HG02938 (cell line): ENCODE data around the gene KCP.

Experiments
- ATAC-seq: cut with Tn5 transposase; IDR thresholded peaks from one replicate; pipeline ENCODE4 v1.9.1; 2021; ENCODE audit warnings: mild to moderate bottlenecking, moderate library complexity; ENCODE audit not compliant: unreplicated experiment

The KCP gene

DNA sequence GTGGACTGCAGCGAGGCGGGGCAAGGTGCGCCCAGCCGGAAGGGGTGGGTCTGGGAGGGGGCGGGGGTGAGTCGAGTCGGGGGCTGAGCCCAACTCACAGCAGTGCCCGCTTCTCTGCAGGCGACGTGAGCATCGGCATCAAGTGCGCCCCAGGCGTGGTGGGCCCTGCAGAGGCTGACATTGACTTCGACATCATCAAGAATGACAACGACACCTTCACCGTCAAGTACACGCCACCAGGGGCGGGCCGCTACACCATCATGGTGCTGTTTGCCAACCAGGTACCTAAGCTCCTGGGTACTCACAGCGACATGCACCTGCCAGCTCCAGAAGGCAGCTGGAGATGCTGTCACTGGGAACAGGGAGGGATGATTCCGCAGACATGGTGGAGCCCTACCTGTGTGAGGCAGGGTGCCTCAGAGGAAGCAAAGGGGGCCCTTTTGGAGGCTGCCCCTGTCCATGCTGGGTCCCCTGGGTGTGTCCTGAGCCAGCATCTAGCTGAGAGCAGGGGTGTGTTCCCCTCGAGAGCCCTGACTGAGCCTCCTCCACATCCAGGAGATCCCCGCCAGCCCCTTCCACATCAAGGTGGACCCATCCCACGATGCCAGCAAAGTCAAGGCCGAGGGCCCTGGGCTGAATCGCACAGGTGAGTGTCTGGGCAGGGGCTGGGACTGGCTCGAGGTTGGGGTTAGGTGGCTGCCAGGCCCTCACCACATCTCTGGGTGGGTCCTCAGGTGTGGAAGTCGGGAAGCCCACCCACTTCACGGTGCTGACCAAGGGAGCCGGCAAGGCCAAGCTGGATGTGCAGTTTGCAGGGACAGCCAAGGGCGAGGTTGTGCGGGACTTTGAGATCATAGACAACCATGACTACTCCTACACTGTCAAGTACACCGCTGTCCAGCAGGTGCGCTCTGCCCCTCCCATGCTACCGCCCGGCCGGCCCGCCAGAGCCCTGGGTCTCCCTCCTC, 67.6 kb downstream of the KCP start:
- no peak for ATAC-seq

DNA sequence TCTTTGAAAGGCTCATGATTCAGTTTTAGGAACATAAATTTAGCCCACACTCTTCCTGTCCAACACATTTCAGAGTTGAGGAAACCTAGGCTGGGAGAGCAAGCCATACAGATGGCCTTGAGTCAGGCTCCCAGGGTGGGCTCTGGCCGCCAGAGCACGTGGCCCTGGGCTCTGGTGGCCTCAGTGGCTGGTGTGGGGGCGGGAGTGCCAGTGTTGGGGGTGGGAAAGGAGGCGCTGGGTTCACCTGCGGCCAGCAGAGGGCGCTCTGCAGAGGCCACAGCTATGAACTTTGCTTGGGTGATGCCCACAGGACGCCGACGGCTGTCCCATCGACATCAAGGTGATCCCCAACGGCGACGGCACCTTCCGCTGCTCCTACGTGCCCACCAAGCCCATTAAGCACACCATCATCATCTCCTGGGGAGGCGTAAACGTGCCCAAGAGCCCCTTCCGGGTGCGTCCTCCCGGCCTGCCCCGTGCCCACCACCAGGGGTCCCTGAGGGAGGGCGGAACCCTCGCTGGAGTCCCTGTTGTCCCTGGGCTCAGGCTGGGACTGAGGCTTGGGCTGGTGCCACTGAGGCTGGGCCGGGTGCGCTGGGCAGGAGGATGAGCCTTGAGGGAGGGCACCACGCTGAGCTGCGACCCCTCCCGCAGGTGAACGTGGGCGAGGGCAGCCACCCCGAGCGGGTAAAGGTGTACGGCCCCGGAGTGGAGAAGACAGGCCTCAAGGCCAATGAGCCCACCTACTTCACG, 68.4 kb downstream of the KCP start:
- no peak for ATAC-seq

DNA sequence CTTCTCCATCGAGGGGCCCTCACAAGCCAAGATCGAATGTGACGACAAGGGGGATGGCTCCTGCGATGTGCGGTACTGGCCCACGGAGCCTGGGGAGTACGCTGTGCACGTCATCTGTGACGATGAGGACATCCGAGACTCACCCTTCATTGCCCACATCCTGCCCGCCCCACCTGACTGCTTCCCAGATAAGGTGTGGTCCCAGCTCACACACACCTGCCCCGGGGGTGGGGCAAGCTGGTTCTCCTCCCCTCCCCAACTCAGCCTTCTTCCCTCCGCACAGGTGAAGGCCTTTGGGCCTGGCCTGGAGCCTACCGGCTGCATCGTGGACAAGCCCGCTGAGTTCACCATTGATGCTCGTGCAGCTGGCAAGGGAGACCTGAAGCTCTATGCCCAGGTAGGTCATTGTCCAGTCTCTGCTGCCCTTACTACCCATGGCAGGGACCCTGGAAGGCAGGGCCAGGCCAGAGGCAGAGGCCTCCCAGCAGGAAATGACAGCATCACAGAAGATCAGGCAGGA, 69.3 kb downstream of the KCP start:
- no peak for ATAC-seq

DNA sequence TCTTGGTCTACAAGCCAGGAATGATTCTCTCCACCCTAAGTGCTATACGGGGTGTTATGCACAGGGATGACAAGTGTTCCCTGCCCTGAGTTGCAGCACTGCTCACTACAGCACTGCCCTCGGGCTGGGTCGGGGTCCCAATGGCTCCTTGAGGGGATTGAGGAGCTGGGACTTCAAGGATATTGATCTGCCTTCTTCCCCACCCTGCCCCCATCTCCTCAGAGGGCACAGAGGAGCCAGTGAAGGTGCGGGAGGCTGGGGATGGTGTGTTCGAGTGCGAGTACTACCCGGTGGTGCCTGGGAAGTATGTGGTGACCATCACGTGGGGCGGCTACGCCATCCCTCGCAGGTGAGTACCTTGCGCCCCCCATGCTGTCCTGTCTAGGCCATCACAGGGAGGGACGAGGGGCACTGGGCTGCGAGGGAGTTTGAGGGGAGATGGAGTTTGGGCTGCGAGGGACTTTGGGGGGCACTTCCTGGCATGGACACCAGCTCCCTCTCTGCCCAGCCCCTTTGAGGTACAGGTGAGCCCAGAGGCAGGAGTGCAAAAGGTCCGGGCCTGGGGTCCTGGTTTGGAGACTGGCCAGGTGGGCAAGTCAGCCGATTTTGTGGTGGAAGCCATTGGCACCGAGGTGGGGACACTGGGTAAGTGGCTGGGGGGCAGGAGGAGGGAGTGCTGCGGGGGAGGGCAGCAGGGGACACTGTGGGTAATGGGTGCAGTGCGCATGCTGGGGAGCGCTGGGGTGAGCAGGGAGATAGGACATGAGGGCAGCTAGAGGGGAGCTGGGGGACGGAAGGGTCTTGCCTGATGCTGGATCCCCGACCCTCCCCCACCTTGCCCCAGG, 70.0 kb downstream of the KCP start:
- ATAC-seq, result no peak

DNA sequence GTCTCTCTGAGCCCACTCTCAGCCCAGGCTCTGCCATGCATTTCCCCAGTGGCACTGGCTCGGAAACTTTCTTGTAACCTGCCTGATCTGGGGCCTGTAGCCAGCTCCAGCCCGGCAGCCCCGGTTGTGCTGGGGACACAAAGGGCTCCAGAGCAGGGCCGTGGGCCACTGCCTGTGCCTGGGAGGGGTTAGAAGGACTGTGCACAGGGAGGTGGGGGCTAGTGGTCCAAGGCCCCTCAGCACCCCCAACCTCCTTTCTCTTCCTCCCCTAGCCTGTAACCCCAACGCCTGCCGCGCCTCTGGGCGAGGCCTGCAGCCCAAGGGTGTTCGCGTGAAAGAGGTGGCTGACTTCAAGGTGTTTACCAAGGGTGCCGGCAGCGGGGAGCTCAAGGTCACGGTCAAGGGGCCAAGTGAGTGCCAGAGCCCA, 70.7 kb downstream of the KCP start:
- ATAC-seq, result no peak

DNA sequence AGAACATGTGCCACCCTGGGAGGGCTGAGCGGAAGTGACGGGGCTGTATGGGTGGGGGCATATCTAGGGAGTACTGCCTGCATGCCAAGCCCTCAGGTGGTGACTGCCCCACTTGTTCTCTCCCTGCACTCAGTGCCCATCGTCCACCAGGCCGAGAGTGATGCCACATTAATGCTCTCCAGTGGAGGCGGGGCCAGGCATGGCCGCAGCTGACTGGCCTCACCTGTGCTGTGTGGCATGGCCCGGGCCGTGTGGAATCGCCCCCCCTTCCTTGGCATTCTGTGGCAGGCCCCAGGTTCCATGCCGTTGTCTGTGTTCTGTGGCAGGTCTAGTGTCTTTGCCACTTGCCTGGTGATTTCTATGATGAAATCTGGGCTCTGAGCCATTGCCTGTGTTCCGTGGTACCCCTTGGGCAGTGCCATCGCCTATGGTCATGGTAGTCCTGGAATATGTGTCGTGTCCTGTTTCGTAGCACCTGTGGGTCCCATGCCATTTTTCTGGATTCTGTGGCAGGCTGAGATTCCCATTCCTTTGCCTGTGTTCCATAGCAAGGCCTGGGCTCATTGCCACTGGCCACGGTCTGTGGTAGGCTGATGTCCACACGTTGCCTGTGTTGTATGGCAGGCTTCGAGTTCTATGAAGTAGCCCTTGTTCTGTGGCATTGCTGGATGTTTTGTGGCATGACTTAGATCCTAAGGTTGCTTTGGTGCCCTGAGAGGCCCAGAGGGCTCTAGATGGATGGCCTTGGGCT, 71.4 kb downstream of the KCP start:
- ATAC-seq, result no peak

DNA sequence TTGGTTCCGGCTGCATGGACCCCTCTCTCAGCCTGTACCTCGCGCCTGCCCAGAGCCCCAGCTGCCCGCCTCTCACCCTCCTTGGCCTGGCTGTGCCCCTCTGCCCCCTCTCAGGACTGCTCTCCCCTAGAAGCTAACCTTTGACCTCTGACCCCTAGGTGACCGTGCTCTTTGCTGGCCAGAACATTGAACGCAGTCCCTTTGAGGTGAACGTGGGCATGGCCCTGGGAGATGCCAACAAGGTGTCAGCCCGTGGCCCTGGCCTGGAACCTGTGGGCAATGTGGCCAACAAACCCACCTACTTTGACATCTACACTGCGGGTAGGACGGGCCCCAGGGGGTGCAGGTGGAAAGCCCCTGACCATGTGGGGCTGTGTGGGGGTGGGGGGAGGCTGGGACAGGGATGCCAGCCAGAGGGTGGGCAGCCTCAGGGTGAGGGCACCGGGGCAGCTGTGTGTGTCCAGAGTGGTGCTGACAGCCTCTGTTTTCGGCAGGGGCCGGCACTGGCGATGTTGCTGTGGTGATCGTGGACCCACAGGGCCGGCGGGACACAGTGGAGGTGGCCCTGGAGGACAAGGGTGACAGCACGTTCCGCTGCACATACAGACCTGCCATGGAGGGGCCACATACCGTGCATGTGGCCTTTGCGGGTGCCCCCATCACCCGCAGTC, 72.3 kb downstream of the KCP start:
- ATAC-seq, result no peak

DNA sequence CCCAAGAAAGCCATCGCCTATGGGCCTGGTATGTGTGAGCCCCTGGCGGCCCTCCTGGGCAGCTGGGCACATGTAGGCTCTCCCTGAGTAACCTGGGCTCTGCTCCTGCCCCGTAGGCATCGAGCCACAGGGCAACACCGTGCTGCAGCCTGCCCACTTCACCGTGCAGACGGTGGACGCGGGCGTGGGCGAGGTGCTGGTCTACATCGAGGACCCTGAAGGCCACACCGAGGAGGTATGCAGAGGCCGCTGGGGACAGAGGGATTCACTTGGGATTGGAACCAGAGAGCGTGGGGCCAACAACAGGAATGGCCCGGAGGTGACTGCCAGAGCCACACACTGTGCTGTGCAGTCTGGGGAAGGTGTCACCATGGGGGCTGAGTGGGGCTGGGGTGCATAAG, 73.0 kb downstream of the KCP start:
- no peak for ATAC-seq

DNA sequence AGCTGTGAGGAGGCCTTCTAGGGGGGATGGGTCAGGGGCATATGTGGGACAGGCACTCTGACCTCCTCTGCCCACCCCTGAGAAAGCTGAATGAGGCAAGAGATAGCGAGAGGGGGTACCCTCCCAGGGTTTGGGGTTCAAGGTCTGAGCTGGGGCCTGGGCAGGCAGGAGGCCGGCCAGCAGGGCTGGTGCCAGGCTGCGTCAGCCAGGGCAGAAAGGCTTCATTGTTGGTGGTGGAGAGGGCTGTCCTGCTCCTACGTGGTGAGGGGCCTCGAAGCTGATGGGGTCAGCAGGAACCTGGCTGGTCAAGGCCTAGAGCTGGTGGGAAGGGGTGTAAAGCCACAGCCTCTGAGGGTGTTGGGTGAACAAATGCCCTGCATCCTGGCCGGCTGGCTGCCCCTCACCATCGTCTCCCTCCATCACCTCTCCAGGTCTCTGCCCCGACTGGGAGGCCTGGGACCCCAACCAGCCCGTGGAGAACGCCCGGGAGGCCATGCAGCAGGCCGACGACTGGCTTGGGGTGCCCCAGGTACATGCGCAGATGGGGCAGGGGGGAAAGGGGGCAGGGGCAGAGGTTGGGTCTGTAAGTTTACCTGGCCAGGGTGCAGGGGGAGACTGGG, 73.7 kb downstream of the KCP start:
- no peak for ATAC-seq

DNA sequence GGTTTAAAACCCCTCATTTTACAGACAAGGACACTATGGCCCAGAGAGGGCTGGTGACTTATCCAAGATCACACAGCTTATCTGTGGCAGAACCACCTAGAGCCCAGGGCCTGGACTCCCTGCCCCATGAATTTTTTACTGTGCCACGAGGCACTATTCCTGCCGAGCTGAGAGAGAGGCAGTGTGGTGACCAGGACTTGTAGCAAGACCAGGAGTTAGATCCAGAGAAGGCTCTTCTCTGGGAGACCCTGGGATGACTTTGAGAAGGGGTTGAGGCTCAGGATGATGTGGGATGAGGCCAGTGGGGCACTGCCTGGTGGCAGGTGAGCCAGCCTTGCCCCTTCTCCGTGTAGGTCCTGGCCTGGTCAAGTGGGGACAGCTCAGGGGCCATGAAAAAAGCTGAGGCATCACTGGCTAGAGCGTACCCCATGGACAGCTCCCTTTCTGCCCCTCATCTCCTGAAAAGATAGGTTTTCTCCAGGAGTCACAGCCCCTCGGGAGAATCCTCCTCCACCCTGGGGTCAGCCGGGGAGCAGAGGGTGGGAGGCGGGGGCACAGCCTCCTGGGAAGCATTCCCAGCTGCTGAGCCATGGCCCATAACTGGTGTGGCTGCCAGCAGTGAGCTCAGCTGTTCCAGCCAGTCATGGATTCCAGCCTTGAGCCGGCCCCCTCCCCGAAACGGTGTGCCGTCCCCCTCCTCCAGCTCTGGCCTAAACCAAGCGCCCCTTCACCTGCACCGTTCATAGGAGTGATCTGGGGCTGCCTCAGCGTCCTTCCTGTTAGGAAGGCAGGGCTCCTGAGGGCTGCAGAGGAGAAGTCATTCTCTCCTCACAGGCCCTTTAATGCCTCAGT, 74.5 kb downstream of the KCP start:
- ATAC-seq, result no peak

DNA sequence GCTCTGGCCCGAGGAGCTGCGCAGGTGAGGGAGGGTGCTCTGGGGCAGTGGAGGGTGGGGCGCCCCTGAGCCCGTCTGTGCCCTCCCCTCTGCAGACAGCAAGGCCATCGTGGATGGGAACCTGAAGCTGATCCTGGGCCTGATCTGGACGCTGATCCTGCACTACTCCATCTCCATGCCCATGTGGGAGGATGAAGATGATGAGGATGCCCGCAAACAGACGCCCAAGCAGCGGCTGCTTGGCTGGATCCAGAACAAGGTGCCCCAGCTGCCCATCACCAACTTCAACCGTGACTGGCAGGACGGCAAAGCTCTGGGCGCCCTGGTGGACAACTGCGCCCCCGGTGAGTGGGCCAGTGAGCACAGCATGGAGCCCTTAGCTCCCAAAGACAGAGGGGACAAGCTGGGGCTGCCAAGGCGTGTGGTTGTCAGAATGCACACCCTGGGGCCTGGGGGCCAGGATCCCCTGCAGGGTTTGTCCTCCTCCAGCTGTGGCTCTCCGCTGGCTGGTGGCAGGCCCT, 75.2 kb downstream of the KCP start:
- no peak for ATAC-seq

DNA sequence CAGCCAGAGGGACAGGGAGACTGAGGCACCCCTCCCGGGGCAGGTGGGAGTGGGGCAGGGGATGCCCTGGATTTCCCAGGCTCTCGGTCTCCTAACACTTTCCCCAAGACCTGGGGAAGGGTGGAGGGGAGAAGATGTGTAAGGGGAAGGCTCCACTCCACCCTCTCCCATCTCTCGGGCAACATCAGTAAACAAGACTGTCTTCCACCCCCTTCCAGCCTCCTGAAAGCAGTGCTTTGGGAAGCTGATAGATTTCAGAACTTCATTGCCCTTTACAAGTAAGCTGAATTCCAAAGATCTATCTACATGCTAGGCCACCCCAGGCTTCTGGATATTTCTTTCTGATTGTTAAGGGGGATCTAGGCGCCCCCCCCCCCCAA, 76.6 kb downstream of the KCP start:
- ATAC-seq, result no peak

DNA sequence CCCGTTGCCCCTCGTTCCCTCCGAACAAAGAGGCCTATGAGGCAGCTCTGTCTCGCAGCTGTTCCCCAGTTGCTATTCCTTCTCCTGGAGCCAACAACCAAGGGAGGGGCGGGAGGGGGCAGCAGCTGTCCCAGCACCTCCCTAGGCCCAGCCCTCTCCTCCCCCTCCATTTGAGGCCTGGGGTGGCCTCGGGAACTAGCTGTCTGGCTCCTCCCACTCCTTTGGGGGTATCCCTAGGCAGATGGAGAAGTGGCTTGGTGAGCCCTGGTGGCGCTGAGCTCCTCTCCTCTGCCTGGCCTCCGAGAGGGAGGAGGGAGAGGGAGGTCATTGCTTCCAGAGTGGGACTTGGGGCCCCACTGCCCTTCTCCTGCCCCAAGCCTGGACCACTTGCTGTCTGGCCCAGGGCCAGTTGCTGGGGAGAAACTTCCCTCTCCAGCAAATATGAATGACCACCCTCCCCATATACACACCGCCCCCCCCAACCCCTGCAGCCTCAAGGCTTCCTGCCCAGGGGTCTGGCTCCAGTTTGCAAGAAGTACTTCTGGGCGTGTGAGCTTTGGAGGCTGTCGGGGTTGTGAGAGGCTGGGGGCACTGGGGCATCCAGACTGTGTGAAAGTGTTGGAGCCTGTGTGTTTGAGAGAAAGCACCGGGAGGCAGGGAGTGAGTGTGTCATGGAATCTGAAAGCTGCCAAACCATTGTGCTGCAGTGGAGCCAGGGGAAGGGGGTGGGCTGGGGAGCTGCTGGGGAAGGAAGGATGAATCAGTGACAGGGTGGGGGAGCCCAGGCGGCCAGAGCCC, 77.2 kb downstream of the KCP start:
- no peak for ATAC-seq

DNA sequence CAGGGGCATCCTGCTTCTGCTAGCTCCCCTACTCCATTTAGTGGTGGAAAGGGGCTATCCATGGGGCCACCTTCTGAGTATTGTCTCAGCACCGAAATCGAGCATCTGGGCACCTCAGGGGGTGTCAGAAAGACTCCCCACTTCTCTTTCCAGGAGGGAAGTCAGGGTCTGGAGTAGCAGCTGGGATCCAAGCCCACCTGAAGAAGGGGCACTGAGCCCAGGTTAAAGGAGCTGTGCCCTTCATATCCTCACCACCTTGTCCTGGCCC, 77.7 kb downstream of the KCP start:
- no peak for ATAC-seq

DNA sequence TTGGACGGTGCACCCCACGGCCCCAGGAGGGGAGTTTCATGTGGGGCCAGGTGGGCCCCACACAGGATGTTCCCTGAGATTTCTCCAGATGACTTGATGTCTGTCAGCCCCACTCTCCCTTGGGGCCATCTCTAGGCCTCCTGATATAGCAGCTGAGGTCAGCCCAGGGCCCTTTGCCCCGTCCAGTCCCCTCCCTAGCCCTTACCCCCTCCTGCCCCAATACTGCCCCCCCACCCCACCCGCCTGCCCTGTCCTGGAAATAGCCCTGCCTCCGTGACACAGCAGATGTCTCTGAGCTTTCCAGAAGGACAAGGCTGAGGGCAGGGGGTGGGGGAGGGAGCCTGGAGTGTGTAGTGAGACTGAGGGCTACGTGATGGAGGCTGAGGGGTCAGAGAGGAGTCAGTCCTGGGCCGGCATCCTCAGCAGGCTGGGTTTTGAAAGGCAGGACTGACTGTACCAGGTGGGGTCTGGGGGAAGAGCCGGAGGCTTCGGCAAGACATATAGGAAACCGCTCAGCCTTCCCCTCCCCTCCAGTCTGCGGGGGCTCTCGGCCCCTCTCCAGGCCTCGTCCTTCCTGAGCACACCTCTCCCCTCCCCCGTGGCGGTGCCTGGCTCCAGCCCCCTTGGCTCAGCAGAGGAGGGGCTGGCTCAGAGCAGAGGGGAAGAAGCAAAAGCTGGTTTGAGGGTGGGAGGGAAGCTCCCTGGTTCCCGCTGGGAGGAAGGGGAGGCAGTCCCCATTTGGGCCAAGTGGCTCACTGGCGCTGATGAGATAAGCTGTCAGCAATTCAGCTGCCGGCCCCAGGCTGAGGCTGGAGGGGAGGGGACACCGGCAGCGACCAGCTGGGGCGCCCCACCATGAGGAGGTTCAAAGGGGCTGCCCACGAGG, 78.3 kb downstream of the KCP start:
- no peak for ATAC-seq

DNA sequence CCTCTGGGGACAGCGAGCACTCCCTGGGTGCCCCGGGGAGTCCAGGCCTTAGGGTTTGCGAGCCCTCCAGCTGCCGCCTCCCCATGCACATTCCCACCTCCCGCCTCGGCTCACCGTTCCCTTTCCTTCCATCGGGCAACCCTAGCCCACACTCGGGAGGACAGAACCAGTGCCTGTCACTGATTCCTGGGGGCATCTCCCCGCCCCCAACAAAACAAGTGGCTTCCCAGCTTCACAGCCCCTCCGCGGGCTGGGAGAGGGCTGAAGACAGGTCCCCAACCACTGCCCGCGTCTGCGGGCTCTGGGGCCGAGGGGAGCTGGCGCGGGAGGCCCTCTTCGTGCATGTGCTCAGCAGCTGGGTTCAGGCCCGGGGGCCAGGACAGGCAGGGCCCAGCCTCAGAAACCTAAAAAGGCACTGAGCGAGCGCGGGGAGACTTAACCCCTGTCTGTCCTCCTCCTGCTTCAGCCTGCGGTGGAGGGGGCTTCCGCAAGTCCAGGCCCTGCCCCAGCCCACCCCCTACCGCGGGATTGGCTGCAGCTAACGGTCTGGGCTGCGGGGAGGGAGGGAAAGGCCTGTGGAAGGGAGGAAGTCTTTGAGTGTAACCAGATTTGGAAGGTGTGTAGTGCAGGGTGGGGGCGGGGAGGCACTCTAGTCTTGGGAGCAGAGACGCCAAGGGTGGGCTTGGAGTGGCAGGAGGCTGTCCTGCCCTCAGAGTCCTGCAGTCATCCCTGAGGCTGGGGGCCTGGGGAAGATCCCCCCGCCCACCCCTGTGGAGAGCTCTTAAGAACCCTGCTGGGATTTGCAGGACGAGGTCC, 79.1 kb downstream of the KCP start:
- no peak for ATAC-seq
